Measurements from ENCODE around the gene WWOX.

DNA sequence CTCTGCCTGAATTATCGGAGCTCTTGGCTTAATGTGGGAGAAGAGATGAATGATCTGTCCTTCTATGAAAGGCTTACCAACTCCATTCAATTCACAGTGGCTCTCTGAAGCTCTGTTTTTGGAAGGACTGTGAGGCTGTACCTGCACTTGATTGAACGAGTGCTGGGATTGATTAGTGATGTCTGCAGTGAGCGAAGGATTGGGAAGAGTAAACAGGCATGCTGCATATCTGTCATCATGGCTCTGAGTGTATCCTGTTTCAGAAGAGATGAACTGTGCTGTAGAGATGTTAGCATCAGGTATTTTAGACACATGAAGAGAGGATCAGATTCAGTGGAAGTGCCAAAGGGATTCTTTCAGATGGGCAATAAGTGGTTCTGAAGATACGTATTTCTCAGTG, 937.1 kb downstream of the WWOX start:
- TF ChIP-seq, protein P1, sequence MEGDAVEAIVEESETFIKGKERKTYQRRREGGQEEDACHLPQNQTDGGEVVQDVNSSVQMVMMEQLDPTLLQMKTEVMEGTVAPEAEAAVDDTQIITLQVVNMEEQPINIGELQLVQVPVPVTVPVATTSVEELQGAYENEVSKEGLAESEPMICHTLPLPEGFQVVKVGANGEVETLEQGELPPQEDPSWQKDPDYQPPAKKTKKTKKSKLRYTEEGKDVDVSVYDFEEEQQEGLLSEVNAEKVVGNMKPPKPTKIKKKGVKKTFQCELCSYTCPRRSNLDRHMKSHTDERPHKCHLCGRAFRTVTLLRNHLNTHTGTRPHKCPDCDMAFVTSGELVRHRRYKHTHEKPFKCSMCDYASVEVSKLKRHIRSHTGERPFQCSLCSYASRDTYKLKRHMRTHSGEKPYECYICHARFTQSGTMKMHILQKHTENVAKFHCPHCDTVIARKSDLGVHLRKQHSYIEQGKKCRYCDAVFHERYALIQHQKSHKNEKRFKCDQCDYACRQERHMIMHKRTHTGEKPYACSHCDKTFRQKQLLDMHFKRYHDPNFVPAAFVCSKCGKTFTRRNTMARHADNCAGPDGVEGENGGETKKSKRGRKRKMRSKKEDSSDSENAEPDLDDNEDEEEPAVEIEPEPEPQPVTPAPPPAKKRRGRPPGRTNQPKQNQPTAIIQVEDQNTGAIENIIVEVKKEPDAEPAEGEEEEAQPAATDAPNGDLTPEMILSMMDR (conservative IDR thresholded peaks at IDR 0.05) = no peak
- TF ChIP-seq EZH2 (IDR thresholded peaks at IDR 0.05; ENCODE audit: low read depth) = no peak

Data from PC-9 (cell line).